ENCODE measurements around the gene HSD11B1.

Gene HSD11B1

DNA sequence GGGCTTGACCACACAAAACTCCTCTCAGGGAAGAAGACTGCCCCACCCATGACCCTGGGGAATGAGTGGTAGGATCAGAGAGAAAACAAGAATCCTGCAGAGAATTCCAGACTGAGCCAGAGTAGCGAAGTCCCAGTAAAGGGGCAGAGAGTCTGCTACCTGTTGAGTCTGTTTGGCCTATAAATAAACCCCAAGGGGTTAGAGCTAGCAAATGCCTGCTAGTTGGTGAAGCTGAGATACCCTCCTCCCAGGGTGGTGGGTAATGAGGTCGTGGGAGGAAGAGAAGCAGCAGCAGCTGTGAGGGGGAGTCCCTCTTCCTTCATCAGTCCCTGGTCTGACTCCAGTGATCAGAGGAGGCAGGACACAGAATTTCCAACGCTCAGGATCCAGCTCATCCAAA, 53.8 kb downstream of the HSD11B1 start:
- DNase-seq = no peak

- DNase-seq = no peak
Measured at GRCh38 chr1:209759829-209760359, 55.2 kb downstream of the HSD11B1 start.

GRCh38 chr1:209761011-209761635, 56.5 kb downstream of the HSD11B1 start:
- DNase-seq = no peak

DNA sequence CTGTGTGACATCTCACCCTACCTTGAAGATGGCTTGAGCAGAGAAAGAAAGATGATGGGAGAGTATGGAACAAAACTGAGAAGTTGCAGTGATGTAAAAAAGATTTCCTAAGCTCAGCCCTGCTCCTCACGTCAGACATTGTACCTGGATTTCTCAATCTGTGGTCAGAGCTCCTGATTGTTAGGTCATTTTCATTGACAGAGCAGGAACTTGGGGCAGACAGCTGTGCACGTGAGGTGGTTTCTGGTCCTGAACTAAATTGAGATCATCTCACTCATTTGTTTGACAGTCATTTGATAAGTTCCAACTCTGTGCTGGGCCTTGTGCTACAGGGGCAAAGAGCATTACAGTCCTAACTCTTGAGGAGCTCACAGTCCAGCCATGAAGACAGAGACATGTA, 61.4 kb downstream of the HSD11B1 start:
- DNase-seq = no peak

DNA sequence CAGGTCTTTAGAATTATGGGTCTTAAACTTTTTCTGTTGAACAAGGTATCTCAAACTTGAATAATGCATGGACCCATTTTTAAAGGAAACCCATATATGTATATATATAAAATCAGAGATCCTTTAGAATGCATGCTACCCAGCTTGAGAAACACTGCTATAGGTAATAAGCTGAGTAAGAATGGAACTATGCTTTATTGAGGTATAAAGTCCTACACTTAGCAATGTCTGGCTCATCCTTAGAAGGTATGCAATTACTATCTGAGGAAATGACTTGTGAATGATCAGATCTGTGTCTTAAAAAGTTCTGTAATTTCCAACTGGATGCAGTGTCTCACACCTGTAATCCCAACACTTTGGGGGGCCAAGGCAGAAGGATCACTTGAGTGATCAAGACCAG, 62.5 kb downstream of the HSD11B1 start:
- no peak for DNase-seq

- no peak for DNase-seq
Measured at GRCh38 chr1:209767706-209768105, 63.1 kb downstream of the HSD11B1 start.

DNA sequence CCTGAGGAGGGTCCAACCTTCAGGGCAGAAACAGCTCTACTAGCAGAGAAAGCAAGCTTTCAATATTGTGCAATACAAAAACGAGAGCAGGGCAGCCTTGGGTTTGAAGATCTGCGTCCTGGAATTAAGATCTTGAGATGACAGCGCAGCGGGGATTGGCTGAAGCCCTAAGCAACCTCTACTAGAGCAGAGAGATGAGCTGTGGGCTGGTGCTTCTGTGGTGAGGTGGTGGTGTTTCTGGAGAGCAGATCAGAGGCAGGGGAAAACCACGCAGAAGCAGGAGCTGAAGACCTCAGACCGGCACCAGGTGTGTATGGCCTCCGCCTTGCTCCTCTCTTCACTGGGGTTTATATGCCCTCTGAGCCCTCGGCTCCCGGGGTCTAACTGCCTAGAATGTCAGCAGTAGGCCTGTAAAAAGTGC, 63.7 kb downstream of the HSD11B1 start:
- DNase-seq = no peak

GRCh38 chr1:209769171-209769904, 64.7 kb downstream of the HSD11B1 start:
- no peak for DNase-seq

DNA sequence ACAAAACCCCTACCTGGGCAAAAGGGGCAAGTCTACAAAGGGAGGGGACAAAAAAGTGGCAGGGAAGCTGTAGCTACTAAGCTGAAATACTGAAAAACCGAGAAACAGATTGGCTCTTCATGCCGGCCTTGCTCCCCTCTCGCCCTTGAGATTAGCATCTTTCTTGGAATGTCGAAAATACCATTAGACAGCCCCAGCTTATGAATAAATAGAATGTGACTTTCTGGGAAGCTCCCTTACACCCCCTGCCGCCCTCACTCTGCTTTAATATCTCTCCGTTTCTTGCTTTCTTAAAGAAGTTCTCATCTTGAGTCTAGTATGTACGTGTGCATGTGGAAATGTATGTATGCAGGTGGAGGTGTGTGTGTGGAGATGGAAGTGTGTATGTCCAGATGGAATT, 65.3 kb downstream of the HSD11B1 start:
- DNase-seq = no peak

GRCh38 chr1:209770636-209771415, 66.2 kb downstream of the HSD11B1 start:
- DNase-seq = no peak

DNA sequence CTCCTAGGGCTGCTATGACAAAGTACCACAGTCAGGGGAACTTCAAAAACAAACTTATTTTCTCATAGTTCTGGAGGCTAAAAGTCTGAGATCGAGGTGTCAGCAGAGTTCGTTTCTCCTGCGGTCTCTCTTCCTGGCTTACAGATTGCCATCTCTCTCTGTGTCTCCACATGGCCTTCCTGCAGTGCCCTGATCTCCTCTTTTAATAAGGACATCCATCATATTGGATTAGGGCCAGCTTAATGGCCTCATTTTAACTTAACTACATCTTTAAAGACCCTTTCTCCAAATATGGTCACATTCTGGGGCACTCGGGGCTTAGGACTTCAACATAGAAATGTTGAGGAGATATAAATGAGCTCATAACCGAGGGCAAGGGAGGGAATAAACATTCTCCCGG, 67.5 kb downstream of the HSD11B1 start:
- DNase-seq = no peak

- no peak for DNase-seq
Measured at GRCh38 chr1:209774592-209774991, 69.9 kb downstream of the HSD11B1 start.

DNA sequence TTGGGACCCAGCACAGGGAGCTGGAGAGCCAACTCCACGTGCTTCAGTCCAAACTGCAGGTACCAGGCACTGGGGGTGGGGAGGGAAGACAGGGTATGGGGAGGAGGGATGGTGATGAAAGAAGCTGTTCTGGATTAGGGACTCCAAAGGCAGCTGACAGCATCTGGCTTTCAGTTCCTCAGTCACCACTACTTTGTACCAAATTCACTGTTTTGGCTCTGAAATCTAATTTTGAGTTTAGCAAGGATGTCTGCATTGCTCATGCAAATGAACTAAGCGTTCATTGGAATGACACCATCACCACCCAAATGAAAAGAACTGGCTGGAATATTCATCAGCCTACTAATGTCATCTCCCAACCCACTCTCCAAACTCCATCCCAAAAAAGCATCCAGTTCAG, 71.0 kb downstream of the HSD11B1 start:
- no peak for DNase-seq

DNA sequence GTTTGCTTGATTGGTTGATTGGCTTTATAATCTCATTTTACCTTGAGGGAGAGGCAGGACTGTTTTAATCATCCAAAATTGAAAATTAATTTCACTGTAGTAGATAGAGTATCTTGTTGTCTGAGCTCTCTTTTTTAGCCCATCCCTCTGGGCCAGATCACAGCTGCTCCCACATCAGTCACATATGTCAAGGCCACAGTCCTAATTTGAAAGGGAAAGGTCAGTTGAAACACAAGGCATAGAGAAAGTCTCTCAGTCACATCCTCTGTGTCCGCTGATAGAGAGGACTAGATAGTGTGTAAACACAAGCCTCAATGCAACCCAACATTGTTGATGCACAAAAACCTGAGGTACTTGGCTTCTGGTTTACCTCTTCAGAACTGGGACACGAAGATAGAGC, 72.9 kb downstream of the HSD11B1 start:
- no peak for DNase-seq

DNA sequence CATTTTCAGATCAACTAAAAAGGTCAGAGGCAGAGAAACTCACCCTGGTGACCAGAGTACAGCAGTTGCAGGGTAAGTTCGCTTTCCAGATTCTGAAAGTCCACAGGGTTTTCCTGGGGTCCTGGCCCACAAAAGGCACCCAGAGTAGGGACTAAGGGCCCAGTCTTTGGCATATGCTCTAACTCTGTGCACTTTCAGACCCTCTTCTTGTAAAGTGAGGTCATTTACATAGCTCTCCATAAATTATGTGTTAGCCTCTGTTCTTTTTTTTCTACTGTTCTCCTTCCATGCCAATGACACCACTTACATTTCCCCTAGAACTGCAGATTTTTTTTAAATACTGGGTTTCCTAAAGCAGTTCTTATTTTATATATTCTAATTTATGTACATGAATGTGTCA, 73.5 kb downstream of the HSD11B1 start:
- DNase-seq = no peak

DNA sequence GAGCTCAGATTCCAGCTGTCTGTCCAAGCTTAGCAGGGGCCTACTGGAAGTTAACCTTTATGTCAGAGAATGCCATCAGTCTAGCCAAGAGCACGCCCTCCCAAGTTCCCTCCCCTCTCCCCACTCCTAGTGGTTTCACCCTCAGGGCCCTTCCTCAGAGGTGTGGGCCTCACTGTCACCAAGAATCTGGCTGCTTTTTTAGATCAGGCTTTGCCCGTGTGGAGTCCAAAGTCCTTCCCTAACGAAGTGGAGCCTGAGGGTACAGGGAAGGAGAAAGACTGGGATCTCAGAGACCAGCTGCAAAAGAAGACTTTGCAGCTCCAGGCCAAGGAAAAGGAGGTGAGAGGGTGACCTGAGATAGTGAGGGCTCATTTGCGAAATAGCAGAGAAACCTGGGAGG, 75.6 kb downstream of the HSD11B1 start:
- DNase-seq = no peak

DNA sequence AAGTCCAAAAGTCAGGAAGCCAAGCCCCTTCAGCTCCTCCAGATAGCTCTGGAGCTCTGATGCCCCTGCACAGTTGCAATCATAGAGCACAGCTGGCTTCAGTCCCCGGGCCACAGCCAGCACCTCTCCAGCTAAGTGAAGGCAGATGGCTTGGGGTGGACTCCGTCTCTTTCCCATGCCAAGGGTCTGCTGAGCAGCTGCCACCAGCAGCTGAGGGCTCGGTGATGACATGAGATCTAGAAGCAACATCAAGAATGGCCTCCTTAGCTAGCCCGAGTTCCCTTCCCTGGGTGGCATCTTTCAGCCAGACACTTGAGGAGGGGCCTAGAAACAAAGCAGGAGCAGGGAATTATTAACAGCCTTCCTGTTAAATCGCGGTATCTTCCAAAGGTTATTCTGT, 78.7 kb downstream of the HSD11B1 start:
- no peak for DNase-seq

Data from NCI-H1092 (cell line).